HepG2 (cell line): ENCODE results near the gene CALD1. TPM values are rescaled to one million over a fixed set of nuclear protein-coding genes. Genes with fewer than 3 reads are reported as not detected.

Experiments
- ATAC-seq: fragments of 200-7000 bp; cut with Tn5 transposase; 3 replicates; pipeline ENCODE4 v1.9.1; 2020; ENCODE audit warnings: mild to moderate bottlenecking, moderate library complexity
- BruUV-seq: library from RNA; stranded (reverse); fragments of 400-500 nt; replicated peaks from 2 replicates; lab custom pipeline; 2021; lab: Mats Ljungman, UMichigan
- CTCF ChIA-PET: fragments of 300-600 bp; formaldehyde crosslinking; extraction: SDS; loops from one replicate; lab custom pipeline; 2021; ENCODE audit warnings: low total read pairs, inconsistent platforms, low intra/inter-chr PET ratio; lab: Yijun Ruan, JAX
- POLR2A ChIA-PET: fragments of 350-600 bp; sonication (Branson Sonifier 250); formaldehyde crosslinking; loops from one replicate; lab custom pipeline; 2020; ENCODE audit warnings: antibody characterized with exemption, inconsistent platforms; lab: Yijun Ruan, JAX
- DNase-seq: peaks from one replicate; pipeline ENCODE4 v3.0.0-alpha.2; 2015; ENCODE audit warnings: low spot score
- FAIRE-seq: peaks from 3 replicates; lab custom pipeline; 2011; peaks lifted over from hg19 to GRCh38; lab: Jason Lieb, UNC
- H2AFZ ChIP-seq: one replicate; pipeline ENCODE4 v1.6.1; 2011; ENCODE audit warnings: low read length, inconsistent platforms
- H3K27ac ChIP-seq: fragments of 300-600 bp; 3 replicates; pipeline ENCODE4 v1.8.0; 2011; ENCODE audit warnings: mixed run types, mild to moderate bottlenecking, mixed read lengths, low read length, inconsistent platforms; ENCODE audit not compliant: insufficient read depth; ENCODE audit errors: extremely low read length
- H3K27me3 ChIP-seq, 2 experiments: fragments of 200-600 bp in 1 of 2; 2 replicates in 1 of 2; 3 replicates in 1 of 2; pipeline versions ENCODE4 v1.6.0 to v1.8.0; 2011; ENCODE audit warnings: low read length in 2 of 2, mild to moderate bottlenecking in 2 of 2, moderate library complexity in 2 of 2, inconsistent platforms in 1 of 2; ENCODE audit not compliant: insufficient read depth in 2 of 2, control insufficient read depth in 1 of 2
- H3K36me3 ChIP-seq, 2 experiments: fragments of 200-600 bp in 1 of 2; replicated peaks in 1 of 2; 2 replicates in 1 of 2; 3 replicates in 1 of 2; pipeline versions ENCODE4 v1.5.1 to v1.8.0; 2011; ENCODE audit warnings: low read length in 2 of 2, inconsistent platforms in 1 of 2; ENCODE audit not compliant: insufficient read depth in 2 of 2, control insufficient read depth in 1 of 2
- H3K4me1 ChIP-seq: 2 replicates; pipeline ENCODE4 v1.5.1; 2012; ENCODE audit warnings: low read length, inconsistent platforms; ENCODE audit not compliant: insufficient read depth
- H3K4me2 ChIP-seq: 2 replicates; pipeline ENCODE4 v1.6.0; 2011; ENCODE audit warnings: low read depth, low read length, inconsistent platforms
- H3K4me3 ChIP-seq, 3 experiments: fragments of 200-600 bp in 1 of 3; sonication (generic), shearing (Covaris generic) in 1 of 3; replicated peaks in 1 of 3; 2 replicates each; pipeline ENCODE4 v1.5.1; 2011 to 2016; ENCODE audit warnings: low read length in 3 of 3, inconsistent platforms in 2 of 3, low read depth in 2 of 3, mild to moderate bottlenecking in 2 of 3, control low read depth in 1 of 3, mixed read lengths in 1 of 3; ENCODE audit not compliant: insufficient read depth in 1 of 3
- H3K79me2 ChIP-seq: one replicate; pipeline ENCODE4 v1.6.1; 2011; ENCODE audit warnings: low read length, inconsistent platforms; ENCODE audit not compliant: insufficient read depth
- H3K9ac ChIP-seq: 2 replicates; pipeline ENCODE4 v1.6.0; 2011; ENCODE audit warnings: mild to moderate bottlenecking, low read depth, low read length, inconsistent platforms; ENCODE audit not compliant: insufficient read depth
- H3K9me3 ChIP-seq: 2 replicates; pipeline ENCODE4 v1.5.1; 2012; ENCODE audit warnings: mild to moderate bottlenecking, low read length
- H4K20me1 ChIP-seq: 2 replicates; pipeline ENCODE4 v1.6.0; 2011; ENCODE audit warnings: inconsistent platforms, mild to moderate bottlenecking, low read length, moderate library complexity; ENCODE audit not compliant: insufficient read depth
- ETV6 ChIP-seq: sonication (generic); formaldehyde crosslinking; conservative IDR thresholded peaks from 2 replicates; pipeline ENCODE4 v1.4.0; 2020; ENCODE audit warnings: missing genetic modification reagents
- FIP1L1 ChIP-seq: fragments of 200-400 bp; formaldehyde crosslinking; IDR thresholded peaks from 2 replicates; pipeline ENCODE4 v1.6.1; 2018; ENCODE audit warnings: low read depth, mild to moderate bottlenecking, low read length, moderate library complexity, borderline replicate concordance; ENCODE audit not compliant: insufficient read depth
- FOXP1 ChIP-seq, 2 experiments: fragments of 450-650 bp in 1 of 2; IDR thresholded peaks; 2 replicates each; pipeline ENCODE4 v1.6.1; 2017 to 2018; ENCODE audit warnings: antibody characterized with exemption in 1 of 2
- KAT2B ChIP-seq: fragments of 150-350 bp; IDR thresholded peaks from 2 replicates; pipeline ENCODE4 v1.6.1; 2014; ENCODE audit warnings: low read depth, low read length, borderline replicate concordance
- SIX1 ChIP-seq: sonication (generic); formaldehyde crosslinking; IDR thresholded peaks from 2 replicates; pipeline ENCODE4 v1.4.0; 2020; ENCODE audit warnings: missing genetic modification reagents, borderline replicate concordance
- TOE1 ChIP-seq: sonication (generic); formaldehyde crosslinking; IDR thresholded peaks from 2 replicates; pipeline ENCODE4 v1.4.0; 2020; ENCODE audit warnings: mild to moderate bottlenecking, missing genetic modification reagents
- ZNF230 ChIP-seq: sonication (generic); formaldehyde crosslinking; IDR thresholded peaks from 2 replicates; pipeline ENCODE4 v1.4.0; 2020; ENCODE audit warnings: mild to moderate bottlenecking, missing genetic modification reagents
- ZNF451 ChIP-seq: sonication (generic); formaldehyde crosslinking; IDR thresholded peaks from 2 replicates; pipeline ENCODE4 v1.5.0; 2020; ENCODE audit warnings: mild to moderate bottlenecking, missing genetic modification reagents
- ZNF552 ChIP-seq: sonication (generic); formaldehyde crosslinking; IDR thresholded peaks from 2 replicates; pipeline ENCODE4 v1.9.0; 2022; ENCODE audit warnings: missing genetic modification reagents, mild to moderate bottlenecking, borderline replicate concordance
- ZNF614 ChIP-seq: IDR thresholded peaks from 2 replicates; pipeline ENCODE4 v1.6.1; 2018; ENCODE audit warnings: missing biosample characterization, missing genetic modification reagents, inconsistent platforms, borderline replicate concordance
- ZNF790 ChIP-seq: sonication (generic); formaldehyde crosslinking; IDR thresholded peaks from 2 replicates; pipeline ENCODE4 v1.8.0; 2022; ENCODE audit warnings: missing genetic modification reagents, mild to moderate bottlenecking, borderline replicate concordance
- WGBS: methylation state at CpG from one replicate; pipeline ENCODE4 v1.1.6; 2017; ENCODE audit warnings: low lambda C conversion rate; 5-methylcytosine and 5-hydroxymethylcytosine counted together
- in situ Hi-C: cut with HindIII; loops from 2 replicates; pipeline ENCODE4 v1.10.0; 2017; ENCODE audit warnings: low pct_unique_long_range_greater_than_20kb; ENCODE audit not compliant: extremely low pct_ligation_motif_present
- intact Hi-C: fragments of 100-400 bp; cut with micrococcal nuclease; formaldehyde crosslinking; loops from one replicate; pipeline ENCODE4 v1.10.0; 2022; ENCODE audit not compliant: unreplicated experiment
- polyA plus RNA-seq, 8 experiments: library from polyadenylated mRNA; depleted of rRNA in 3 of 8; stranded (reverse) in 7 of 8; unstranded in 1 of 8; fragments of >200 nt; fragmentation: Illumina TruSeq in 4 of 8; extraction: Trizol in 4 of 8; gene quantifications; 2 replicates each; pipeline versions ENCODE4 v1.2.1 to v1.2.3, GENCODE V29; 2011 to 2016; ENCODE audit warnings: low read depth in 4 of 8, missing spikeins in 1 of 8, mixed read lengths in 1 of 8; ENCODE audit not compliant: insufficient read depth in 1 of 8
- total RNA-seq, 5 experiments: library from RNA; depleted of rRNA; stranded (reverse); fragments of >200 nt; fragmentation: Illumina TruSeq; extraction: Trizol; gene quantifications; 2 replicates each; pipeline ENCODE4 v1.2.3, GENCODE V29; 2016; ENCODE audit warnings: low read depth in 1 of 5
- TF ChIP-seq, protein P1 (sequence below): sonication (generic); formaldehyde crosslinking; IDR thresholded peaks from 2 replicates; pipeline ENCODE4 v1.8.0; 2022; ENCODE audit warnings: mild to moderate bottlenecking, missing genetic modification reagents, moderate library complexity

CALD1 gene
- total and polyA plus RNA-seq, 2 of the 13 experiments (the other 11 are each of a cell fraction or from before 2014, with no cell fraction given), result 53.0 to 112 TPM

DNA sequence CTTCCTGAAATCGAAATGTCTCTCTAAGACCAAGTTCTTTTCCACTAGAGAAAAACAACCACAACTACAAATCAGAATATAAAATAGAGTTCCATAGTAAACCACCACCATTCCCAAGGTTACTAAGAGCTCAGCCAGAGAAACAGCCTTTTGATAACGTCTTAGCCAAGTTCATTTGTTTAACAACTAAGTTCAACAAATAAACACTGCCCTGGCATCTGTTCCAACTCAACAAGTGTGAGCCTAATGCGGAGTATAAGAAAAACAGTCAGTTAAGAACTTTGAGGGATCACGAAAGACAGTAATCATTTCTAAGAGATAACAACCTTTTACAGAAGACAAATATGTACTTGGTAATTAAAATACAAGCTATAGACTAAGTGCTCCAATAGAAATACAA is 77.3 kb downstream of the CALD1 start:
- no peak overlapping the region for H3K9ac ChIP-seq
- no peaks in the 10 kb centered on the region for H4K20me1 ChIP-seq
- H3K4me2 ChIP-seq, result no peak overlapping the region
- in situ Hi-C loops, result no loop called here
- no TSS peak for BruUV-seq
- H3K79me2 ChIP-seq, result no peaks in the 10 kb centered on the region
- CTCF ChIA-PET, result no interaction called here
- WGBS, result 34% methylated on average over 4 of the region's 4 CpGs
- DNase-seq (no peak), ATAC-seq (no peak), FAIRE-seq (no peak)
- H3K27me3 ChIP-seq, result no peaks in the 10 kb centered on the region
- H3K27ac ChIP-seq, result no peak overlapping the region
- H3K4me3 ChIP-seq, result no peak overlapping the region
- no peaks in the 10 kb centered on the region for H3K9me3 ChIP-seq
- no peak overlapping the region for H2AFZ ChIP-seq
- POLR2A ChIA-PET, result no interaction called here
- H3K36me3 ChIP-seq, result no peaks in the 10 kb centered on the region
- intact Hi-C loops, result no loop called here
- no peaks in the 10 kb centered on the region for H3K4me1 ChIP-seq
- TF ChIP-seq ZNF552 (CRISPR knock-in tag) (no peak), ZNF451 (CRISPR knock-in tag) (no peak), FIP1L1 (no peak), ZNF614 (CRISPR knock-in tag) (no peak), ZNF790 (CRISPR knock-in tag) (no peak), FOXP1 (IDR thresholded peaks at IDR 0.05) (no peak), FOXP1 (CRISPR knock-in tag; IDR thresholded peaks at IDR 0.05) (no peak), SIX1 (CRISPR knock-in tag) (no peak), KAT2B (no peak), ETV6 (CRISPR knock-in tag) (no peak), ZNF230 (CRISPR knock-in tag) (no peak), TOE1 (no peak)
- TF ChIP-seq, protein P1, sequence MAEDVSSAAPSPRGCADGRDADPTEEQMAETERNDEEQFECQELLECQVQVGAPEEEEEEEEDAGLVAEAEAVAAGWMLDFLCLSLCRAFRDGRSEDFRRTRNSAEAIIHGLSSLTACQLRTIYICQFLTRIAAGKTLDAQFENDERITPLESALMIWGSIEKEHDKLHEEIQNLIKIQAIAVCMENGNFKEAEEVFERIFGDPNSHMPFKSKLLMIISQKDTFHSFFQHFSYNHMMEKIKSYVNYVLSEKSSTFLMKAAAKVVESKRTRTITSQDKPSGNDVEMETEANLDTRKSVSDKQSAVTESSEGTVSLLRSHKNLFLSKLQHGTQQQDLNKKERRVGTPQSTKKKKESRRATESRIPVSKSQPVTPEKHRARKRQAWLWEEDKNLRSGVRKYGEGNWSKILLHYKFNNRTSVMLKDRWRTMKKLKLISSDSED (CRISPR knock-in tag), result no peak
